A673 (cell line): Measurements from ENCODE around the gene PALMD. TPM values are rescaled to one million over a fixed set of nuclear protein-coding genes. Genes with fewer than 3 reads are reported as not detected.
A peak's percentile ranks its signal among the peaks of the same experiment; 100 is the strongest.

Experiments
- BruUV-seq: library from RNA; stranded (reverse); fragments of 400-500 nt; replicated peaks from 2 replicates; lab custom pipeline; 2021; lab: Mats Ljungman, UMichigan
- CTCF ChIA-PET: fragments of 300-600 bp; sonication (Branson Sonifier 250); formaldehyde crosslinking; loops from one replicate; lab custom pipeline; 2022; ENCODE audit warnings: antibody characterized with exemption; lab: Charles Lee
- POLR2A ChIA-PET: fragments of 300-600 bp; sonication (Branson Sonifier 250); formaldehyde crosslinking; loops from one replicate; lab custom pipeline; 2022; ENCODE audit warnings: antibody characterized with exemption; ENCODE audit not compliant: low non-redundant PET; lab: Charles Lee
- DNase-seq: peaks from one replicate; pipeline ENCODE4 v3.0.0-alpha.2; 2015; ENCODE audit warnings: low spot score
- H3K27ac ChIP-seq: fragments of 200-600 bp; sonication (generic); 2 replicates; pipeline ENCODE4 v1.5.1; 2016; ENCODE audit warnings: mixed run types, low read depth, mild to moderate bottlenecking, mixed read lengths, antibody characterized with exemption, low read length; ENCODE audit not compliant: poor library complexity, severe bottlenecking
- H3K27me3 ChIP-seq: fragments of 200-600 bp; sonication (generic); replicated peaks from 2 replicates; pipeline ENCODE4 v1.6.1; 2017; ENCODE audit warnings: mixed run types, low read depth, mild to moderate bottlenecking, mixed read lengths, antibody characterized with exemption, low read length; ENCODE audit not compliant: insufficient read depth, poor library complexity
- H3K36me3 ChIP-seq: fragments of 200-600 bp; sonication (generic); 2 replicates; pipeline ENCODE4 v1.6.1; 2016; ENCODE audit warnings: mixed run types, mild to moderate bottlenecking, mixed read lengths, antibody characterized with exemption, low read length; ENCODE audit not compliant: insufficient read depth, poor library complexity, severe bottlenecking
- H3K4me1 ChIP-seq: fragments of 200-600 bp; sonication (generic); 2 replicates; pipeline ENCODE4 v1.6.1; 2017; ENCODE audit warnings: mixed run types, mild to moderate bottlenecking, mixed read lengths, antibody characterized with exemption, low read length; ENCODE audit not compliant: insufficient read depth, poor library complexity, severe bottlenecking
- H3K4me3 ChIP-seq: fragments of 200-600 bp; sonication (generic); 2 replicates; pipeline ENCODE4 v1.5.1; 2016; ENCODE audit warnings: low read depth, mixed run types, mild to moderate bottlenecking, mixed read lengths, low read length; ENCODE audit not compliant: poor library complexity, severe bottlenecking
- H3K9me3 ChIP-seq: fragments of 200-600 bp; sonication (generic); 2 replicates; pipeline ENCODE4 v1.6.1; 2016; ENCODE audit warnings: mixed run types, low read depth, mild to moderate bottlenecking, mixed read lengths, antibody characterized with exemption, low read length; ENCODE audit not compliant: poor library complexity, severe bottlenecking
- CTCF ChIP-seq: fragments of 300-800, 200-600 bp; sonication (generic); conservative IDR thresholded peaks from 2 replicates; pipeline ENCODE4 v1.5.1; 2017; ENCODE audit warnings: low read depth, mild to moderate bottlenecking, antibody characterized with exemption, low read length, moderate library complexity, mixed read lengths
- EZH2 ChIP-seq: fragments of 200-600 bp; sonication (generic); IDR thresholded peaks from 2 replicates; pipeline ENCODE4 v1.6.1; 2017; ENCODE audit warnings: borderline replicate concordance, low read depth, mild to moderate bottlenecking, mixed read lengths, antibody characterized with exemption, low read length; ENCODE audit not compliant: poor library complexity, severe bottlenecking
- intact Hi-C: fragments of 100-400 bp; cut with micrococcal nuclease; formaldehyde crosslinking; loops from one replicate; pipeline ENCODE4 v1.10.0; 2022; ENCODE audit not compliant: unreplicated experiment
- total RNA-seq: library from RNA; stranded (reverse); gene quantifications from 2 replicates; pipeline ENCODE4 v1.2.3, GENCODE V29; 2021

Gene PALMD
- total RNA-seq, 1 experiment from 2014 or later = not detected

- DNase-seq = no peak
- Histone ChIP-seq H3K27me3 (no peaks in the 10 kb centered on the region), H3K4me3 (no peak overlapping the region), H3K4me1 (peaks cover 25% of the 10 kb centered on the region), H3K9me3 (no peaks in the 10 kb centered on the region), H3K36me3 (no peaks in the 10 kb centered on the region), H3K27ac (no peak overlapping the region)
- ChIA-PET POLR2A (no interaction called here), CTCF (no interaction called here)
- TF ChIP-seq EZH2 (no peak), CTCF (no peak)
- BruUV-seq = no TSS peak
- intact Hi-C loops = no loop called here
Observed at GRCh38 chr1:99726818-99727217, 80.9 kb downstream of the PALMD start.

- H3K36me3 ChIP-seq = no peaks in the 10 kb centered on the region
- intact Hi-C loops = no loop called here
- DNase-seq = peak; percentile 96
- POLR2A ChIA-PET = no interaction called here
- no TSS peak for BruUV-seq
- CTCF ChIA-PET = no interaction called here
- no peaks in the 10 kb centered on the region for H3K27me3 ChIP-seq
- no peaks in the 10 kb centered on the region for H3K9me3 ChIP-seq
- peaks cover 25% of the 10 kb centered on the region for H3K4me1 ChIP-seq
- no peak overlapping the region for H3K4me3 ChIP-seq
- TF ChIP-seq EZH2 (no peak), CTCF (no peak)
- H3K27ac ChIP-seq = peak overlapping the region; percentile 70
Observed at GRCh38 chr1:99727575-99728185, 81.8 kb downstream of the PALMD start.

GRCh38 chr1:99728494-99729235, 82.8 kb downstream of the PALMD start:
- POLR2A ChIA-PET = interaction anchor here (0.6 kb wide), 1 partner anchor 13 kb away, joined by 3 read pairs; no protein-coding TSS in a partner anchor
- H3K36me3 ChIP-seq = no peaks in the 10 kb centered on the region

More at GRCh38 chr1:99728494-99729235, 82.8 kb downstream of the PALMD start:
- no peaks in the 10 kb centered on the region for H3K27me3 ChIP-seq
- DNase-seq = peak; percentile 79
- no peaks in the 10 kb centered on the region for H3K9me3 ChIP-seq
- CTCF ChIA-PET = no interaction called here
- peak overlapping the region; percentile 70 for H3K27ac ChIP-seq
- no peak overlapping the region for H3K4me3 ChIP-seq
- intact Hi-C loops = no loop called here
- no peak for TF ChIP-seq EZH2
- TF ChIP-seq CTCF = peak; percentile 61
- peaks cover 25% of the 10 kb centered on the region for H3K4me1 ChIP-seq
- no TSS peak for BruUV-seq
